ENCODE data around the gene PRMT1.
A peak's percentile ranks its signal among the peaks of the same experiment; 100 is the strongest.

The PRMT1 gene

DNA sequence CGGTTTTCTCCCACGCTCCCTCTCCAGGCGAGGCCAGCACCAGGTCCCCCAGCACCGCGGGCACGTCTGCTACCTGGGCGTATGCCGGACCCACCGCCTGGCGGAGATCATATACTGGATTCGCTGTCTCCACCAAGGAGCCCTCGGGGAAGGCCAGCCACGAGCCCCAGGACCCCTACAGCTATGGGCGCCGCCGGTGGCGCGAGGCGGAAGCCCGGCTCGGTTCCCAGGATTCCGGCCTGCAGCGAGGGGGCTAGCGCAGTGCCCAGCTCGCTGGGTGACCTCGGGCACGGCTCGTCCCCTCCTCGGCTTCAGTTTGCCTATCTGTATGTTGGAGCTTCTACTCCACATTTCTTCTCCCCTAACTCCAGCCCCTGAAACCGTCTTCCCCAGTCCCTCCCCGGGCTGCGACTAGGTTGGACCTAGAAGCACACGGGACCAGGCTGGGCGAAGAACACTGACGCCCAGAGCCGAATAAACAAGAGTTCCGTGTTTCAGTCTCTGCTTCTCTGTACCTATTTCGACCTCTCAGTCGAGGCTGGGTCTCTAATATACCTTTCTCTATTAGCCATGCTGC is 13.1 kb downstream of the PRMT1 start:
- TF ChIP-seq, protein P1, sequence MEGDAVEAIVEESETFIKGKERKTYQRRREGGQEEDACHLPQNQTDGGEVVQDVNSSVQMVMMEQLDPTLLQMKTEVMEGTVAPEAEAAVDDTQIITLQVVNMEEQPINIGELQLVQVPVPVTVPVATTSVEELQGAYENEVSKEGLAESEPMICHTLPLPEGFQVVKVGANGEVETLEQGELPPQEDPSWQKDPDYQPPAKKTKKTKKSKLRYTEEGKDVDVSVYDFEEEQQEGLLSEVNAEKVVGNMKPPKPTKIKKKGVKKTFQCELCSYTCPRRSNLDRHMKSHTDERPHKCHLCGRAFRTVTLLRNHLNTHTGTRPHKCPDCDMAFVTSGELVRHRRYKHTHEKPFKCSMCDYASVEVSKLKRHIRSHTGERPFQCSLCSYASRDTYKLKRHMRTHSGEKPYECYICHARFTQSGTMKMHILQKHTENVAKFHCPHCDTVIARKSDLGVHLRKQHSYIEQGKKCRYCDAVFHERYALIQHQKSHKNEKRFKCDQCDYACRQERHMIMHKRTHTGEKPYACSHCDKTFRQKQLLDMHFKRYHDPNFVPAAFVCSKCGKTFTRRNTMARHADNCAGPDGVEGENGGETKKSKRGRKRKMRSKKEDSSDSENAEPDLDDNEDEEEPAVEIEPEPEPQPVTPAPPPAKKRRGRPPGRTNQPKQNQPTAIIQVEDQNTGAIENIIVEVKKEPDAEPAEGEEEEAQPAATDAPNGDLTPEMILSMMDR (IDR thresholded peaks at IDR 0.05; ENCODE audit: insufficient read depth, missing control alignments) = no peak
- FAIRE-seq = no peak
- no peak for DNase-seq (ENCODE audit: insufficient read length, low spot score)

DNA sequence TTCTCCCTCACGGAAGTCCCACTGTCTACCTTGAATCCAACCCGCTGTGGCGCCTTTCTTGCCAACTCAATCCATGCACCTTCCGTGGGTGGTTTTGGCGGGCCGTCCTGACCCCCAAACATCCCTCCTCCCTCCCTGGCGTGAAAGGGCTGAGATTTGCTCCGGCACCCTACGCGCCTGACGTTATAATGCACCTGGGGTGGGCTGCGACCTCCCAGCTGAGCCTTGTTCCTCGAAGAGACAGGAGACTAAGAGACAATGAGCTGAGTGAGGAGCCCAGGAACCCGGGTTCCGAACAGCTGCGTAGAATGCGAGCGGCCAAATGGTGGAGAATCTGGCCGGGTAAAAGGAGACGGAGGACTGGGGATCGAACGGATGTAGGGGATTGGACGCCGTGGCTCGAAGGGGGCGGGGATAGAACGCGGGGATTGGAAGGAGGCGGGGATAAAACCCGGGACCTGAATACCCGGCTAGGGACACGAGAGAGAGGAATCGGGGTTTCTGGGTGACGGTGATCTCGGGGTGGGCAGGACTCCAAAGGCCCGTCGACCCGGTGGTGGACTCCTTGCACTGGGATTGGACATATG is 13.7 kb downstream of the PRMT1 start, which contains the start of gene CPT1C:
TSS of gene CPT1C (plus strand) at position 461 of the 587 bp plus-strand sequence. CDS start 1,137 bp downstream, outside the sequence.
- DNase-seq (ENCODE audit: insufficient read length, low spot score) = peak; percentile 94
- no peak for FAIRE-seq
- TF ChIP-seq, protein P1 (IDR thresholded peaks at IDR 0.05; ENCODE audit: insufficient read depth, missing control alignments) = no peak

- FAIRE-seq (no peak), DNase-seq (ENCODE audit: insufficient read length, low spot score) (peak; percentile 84)
- TF ChIP-seq, protein P1 (IDR thresholded peaks at IDR 0.05; ENCODE audit: insufficient read depth, missing control alignments) = no peak
These were observed 14.4 kb downstream of the PRMT1 start for GRCh38 chr19:49691243-49692146.

DNA sequence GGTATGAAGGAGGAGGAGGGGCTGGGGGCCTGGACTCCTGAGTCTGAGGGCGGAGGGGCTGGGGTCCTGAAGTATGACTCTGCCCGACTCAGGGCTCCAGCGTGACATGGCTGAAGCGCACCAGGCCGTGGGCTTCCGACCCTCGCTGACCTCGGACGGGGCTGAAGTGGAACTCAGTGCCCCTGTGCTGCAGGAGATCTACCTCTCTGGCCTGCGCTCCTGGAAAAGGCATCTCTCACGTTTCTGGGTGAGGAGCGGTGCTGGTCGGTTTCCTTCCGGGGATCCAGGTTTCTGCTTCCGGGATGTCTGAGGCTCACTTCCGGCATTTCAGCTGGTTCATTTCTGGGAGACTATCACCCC is 15.1 kb downstream of the PRMT1 start:
- TF ChIP-seq, protein P1 (IDR thresholded peaks at IDR 0.05; ENCODE audit: insufficient read depth, missing control alignments) = no peak
- FAIRE-seq = peak; percentile 53
- no peak for DNase-seq (ENCODE audit: insufficient read length, low spot score)

DNA sequence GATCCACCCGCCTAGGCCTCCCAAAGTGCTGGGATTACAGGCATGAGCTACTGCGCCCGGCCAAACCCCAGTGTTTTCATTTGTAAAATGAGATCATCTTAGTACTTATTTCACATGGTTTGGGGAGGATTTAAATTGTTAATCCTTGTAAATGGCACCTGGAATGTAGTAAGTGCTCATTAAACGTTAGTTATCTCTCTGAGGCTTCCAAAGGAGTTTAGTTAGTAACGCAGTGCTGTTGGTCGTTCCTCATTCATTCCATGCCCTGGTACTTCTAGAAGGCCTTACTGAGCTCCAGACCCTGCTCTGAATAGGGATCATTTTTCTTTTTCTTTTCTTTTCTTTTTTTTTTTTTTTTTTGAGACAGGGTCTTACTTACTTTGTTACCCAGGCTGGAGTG is 19.0 kb downstream of the PRMT1 start:
- FAIRE-seq (no peak), DNase-seq (ENCODE audit: insufficient read length, low spot score) (no peak)
- TF ChIP-seq, protein P1 (IDR thresholded peaks at IDR 0.05; ENCODE audit: insufficient read depth, missing control alignments) = no peak

GRCh38 chr19:49696865-49697264 is 19.8 kb downstream of the PRMT1 start:
- DNase-seq (ENCODE audit: insufficient read length, low spot score) (no peak), FAIRE-seq (no peak)
- TF ChIP-seq, protein P1 (IDR thresholded peaks at IDR 0.05; ENCODE audit: insufficient read depth, missing control alignments) = no peak
